Keratinocyte (primary cell): ENCODE measurements around the gene SNRNP27.
"Not testable (repeated sequence)": the region's sequence is repeated elsewhere in the genome, so short reads cannot be mapped to it uniquely, and the experiment has no call there.

Experiments
- CTCF ChIP-seq, 3 experiments: IDR thresholded peaks in 1 of 3; conservative IDR thresholded peaks in 1 of 3; optimal IDR thresholded peaks in 1 of 3; 2 replicates in 2 of 3; 3 replicates in 1 of 3; pipeline versions ENCODE3 to v1.5.1; 2011; ENCODE audit warnings: low read length in 3 of 3, mild to moderate bottlenecking in 3 of 3, moderate library complexity in 2 of 3, control low read depth in 1 of 3, inconsistent platforms in 1 of 3; ENCODE audit not compliant: insufficient read depth in 2 of 3; ENCODE audit errors: extremely low read depth in 1 of 3
- EZH2 ChIP-seq: IDR thresholded peaks from one replicate; pipeline ENCODE4 v1.6.1; 2012; ENCODE audit warnings: inconsistent platforms, mild to moderate bottlenecking, low read length, moderate library complexity

GRCh38 chr2:69894737-69895136, 981 bp downstream of the SNRNP27 start:
- TF ChIP-seq CTCF (optimal IDR thresholded peaks at IDR 0.05 in 1 of 3, IDR thresholded peaks at IDR 0.05 in 1 of 3, conservative IDR thresholded peaks at IDR 0.05 in 1 of 3; ENCODE audit: extremely low read depth in 1 of 3, insufficient read depth in 2 of 3, low read length in 3 of 3); EZH2: not testable (repeated sequence)
